Amygdala (tissue), 56 donors: ENCODE measurements around the gene RBMS1.

Experiments
- DNase-seq, 56 donors: peaks; one replicate each; lab custom pipeline; 2025; lab: John Stamatoyannopoulos, UW

Gene RBMS1

DNA sequence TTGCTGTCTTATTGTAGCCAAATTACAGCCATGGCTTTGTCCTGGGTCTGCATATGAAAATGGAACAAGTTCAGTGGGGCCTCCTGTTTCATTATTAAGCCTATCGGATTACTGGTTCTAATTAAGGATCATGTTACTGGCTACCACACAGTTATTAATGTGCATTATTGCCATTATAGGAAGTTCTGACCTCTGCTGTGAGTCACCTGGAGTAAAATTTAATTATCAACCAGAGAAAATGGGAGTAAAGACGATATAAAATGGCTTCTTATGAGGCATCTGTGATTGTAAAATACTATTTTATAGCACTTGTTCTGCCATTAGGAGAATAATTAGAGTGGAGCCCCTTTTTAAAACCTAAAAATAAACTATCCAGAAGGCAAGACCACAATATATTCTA, 150.2 kb downstream of the RBMS1 start:
- no peak for DNase-seq

DNA sequence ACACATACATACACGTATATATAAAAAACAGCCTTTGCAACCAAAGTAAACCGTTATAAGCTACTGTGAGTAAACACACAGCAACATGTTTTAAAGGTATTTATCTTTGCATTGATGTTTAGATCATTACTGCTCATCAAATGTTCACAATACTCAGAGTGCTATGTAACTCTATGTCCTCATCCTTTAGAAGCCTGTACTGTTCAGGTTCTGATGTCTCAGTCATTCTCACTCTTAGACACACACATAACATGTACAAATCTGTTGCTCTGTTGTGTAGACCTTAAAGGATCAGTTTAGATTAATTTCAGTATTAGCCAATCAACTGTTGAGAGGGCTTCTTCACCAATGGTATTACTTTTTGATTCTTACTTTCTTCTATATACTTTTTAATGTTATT, 153.9 kb downstream of the RBMS1 start:
- no peak for DNase-seq

GRCh38 chr2:160338901-160339685, 154.5 kb downstream of the RBMS1 start:
- no peak for DNase-seq

GRCh38 chr2:160337728-160338127, 155.9 kb downstream of the RBMS1 start:
- DNase-seq, result no peak

- DNase-seq, result no peak
These were observed 157.0 kb downstream of the RBMS1 start for GRCh38 chr2:160336635-160337034.

GRCh38 chr2:160336105-160336504, 157.5 kb downstream of the RBMS1 start:
- no peak for DNase-seq

DNA sequence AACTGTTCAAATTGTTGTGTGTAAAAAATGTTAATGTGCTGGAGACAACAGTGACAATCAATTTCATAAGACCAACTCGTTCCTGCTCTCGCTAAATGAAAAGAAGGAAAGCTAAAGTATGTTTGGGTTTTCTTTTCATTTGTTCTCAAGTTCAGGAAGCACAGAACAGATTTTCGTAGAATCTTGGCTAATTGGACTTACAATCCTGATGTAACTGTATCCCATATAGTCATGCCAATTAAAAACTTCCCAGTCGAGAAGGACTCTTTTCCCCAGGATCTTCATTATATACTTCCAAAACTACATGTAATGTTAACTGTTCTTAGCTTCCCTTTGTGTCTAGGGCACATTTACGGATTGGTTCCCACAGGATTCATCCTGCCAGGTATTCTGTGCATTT, 158.2 kb downstream of the RBMS1 start:
- DNase-seq, result no peak

DNA sequence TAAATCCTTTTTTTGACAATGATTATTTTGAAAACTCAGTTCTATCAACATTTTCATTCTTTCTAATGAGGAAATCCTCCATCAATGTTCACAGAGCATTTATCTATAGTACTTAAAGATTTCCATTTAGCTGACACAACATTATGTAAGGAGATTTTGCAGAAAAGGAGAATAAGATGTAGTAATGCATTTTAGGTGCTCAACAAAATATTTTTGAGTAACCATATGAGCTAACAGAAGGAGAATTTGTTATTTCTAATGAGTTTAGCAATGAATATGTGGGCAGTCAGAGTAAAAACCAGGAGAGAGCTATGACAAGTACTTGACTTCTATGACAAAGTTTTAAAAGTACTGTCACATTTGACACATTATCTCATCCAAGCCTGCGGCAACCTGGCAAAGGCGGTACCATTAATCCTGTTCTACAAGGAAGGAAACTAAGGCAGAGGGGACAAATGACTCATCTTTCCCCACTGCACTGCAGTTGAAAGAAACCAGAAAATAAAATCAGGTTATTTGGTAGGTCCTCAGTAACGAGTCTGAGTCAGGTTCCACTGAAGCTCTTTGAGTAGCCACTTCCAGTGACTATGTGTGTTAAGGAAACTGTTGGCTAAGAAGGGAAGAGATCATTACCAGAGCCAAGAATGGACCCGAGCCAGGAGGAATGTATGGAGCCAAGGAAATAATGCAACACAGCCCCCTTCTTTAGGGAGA, 159.4 kb downstream of the RBMS1 start:
- no peak for DNase-seq

DNA sequence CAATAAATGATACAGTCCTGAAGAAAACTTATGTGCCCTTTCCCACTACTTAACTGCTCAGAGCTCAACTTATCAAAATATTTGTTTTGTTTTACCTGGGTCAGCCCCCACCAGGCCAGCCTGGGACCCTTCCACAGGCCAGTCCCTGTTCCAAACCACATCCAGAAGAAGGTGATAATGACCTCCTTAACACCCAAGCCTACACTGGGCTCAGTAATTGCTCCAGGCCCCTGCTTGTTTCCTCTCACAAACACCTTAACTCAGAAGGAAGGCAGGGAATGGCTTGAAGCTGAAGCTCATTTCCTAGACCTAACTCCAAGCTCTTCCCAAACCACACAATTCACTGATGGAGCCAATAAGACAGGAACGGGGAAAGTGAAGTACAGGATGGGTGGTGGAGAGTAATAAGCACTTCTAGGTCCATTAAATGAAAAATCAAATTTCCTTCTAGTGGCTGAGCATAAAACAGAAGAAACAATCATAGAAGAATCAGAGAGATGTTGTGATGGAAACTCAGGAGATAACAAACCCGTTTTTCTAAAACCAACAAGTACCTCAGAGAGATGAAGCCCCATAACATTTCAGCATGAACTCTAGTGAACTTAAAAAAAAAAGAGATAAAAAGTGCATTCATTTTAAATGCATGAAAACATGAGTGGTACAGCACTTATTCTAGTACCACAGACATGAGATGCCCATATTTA, 160.1 kb downstream of the RBMS1 start:
- DNase-seq, result no peak

DNA sequence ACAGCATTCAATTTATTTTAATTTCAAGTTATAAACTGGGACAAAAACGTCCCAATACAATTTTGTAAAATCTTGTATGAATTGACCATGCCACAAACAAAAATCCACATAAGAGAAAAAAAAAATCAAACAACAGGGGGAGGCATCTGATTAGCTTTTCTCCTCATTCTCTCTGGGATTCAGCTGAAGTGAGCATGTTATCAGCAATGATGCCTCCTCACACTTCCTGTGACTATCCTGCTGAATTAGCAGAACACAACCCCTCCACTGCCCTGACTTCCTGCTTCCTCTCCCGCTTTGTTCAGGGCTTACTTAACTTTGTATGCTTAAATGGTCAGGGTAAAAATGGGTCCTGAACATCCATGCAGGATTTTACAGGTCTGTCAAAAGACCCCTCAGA, 161.3 kb downstream of the RBMS1 start:
- DNase-seq, result peak in 3 of 56 donors; percentile 4 to 12 (median 7)

DNA sequence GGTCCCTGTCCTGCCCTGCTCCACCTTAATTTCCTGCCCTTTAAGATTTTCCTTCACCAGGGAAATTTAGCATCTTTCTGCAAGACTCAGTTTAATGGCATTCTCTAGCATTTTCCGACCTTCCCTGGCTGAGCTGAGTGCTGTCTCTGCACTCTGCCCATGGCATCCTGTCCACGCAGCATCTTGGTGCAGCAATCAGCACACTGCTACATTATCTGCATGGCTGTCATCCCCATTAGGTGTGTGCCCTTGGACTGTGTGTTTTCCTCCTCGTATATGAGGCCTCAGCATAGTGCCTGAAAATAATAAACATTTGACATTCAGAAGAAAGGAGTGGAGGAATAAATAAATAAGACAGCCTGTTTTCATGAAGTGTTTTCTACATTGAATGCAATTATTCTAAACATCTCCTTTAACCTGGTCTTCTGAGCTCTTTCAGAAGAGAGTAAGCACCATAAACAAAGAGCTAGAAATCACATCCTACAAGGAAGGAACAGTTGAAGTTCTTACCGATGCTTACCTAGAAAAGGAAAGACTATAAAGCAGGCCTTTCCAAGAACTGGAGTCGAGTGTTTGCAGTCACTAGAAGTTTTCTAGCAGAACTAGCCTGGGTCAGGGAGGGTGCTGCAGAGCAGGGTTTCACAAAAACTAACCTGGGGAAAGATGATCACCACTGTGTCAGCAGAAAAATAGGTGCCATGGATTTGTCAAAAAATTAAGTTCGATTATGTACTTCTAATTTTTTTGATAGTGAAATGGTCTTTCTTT, 162.2 kb downstream of the RBMS1 start:
- no peak for DNase-seq

DNA sequence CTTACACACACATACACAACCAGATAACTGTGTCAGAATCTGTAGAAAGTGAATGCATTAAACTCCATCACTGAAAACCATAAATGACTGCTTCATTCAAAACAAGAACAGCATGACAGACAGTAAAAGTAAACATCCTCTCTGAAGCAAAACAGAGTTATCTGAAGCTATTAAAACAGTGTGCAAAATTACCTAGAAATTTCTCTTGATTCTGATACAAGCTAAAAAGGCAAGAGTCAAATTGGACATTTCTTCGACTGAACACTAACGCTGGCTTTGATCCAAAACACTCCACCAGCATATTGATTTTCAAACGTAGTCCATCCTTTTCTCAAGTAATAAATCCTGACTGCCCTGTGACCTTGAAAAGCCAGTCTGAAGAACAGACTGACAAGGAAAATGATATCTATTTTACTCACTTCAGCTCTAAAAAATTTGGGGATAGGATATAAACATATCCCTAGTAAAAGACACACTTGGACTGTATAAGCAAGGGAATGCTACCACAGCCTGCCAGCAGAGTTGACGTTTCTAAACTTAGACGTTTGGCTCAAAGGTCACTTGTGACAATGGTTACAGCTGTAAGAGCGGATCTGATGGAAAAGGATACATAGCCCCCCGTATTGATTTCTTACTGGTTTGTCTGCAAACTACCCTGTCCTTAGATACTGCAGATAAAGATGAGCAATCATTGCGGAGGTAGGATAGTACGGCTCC, 164.6 kb downstream of the RBMS1 start:
- DNase-seq, result no peak

DNA sequence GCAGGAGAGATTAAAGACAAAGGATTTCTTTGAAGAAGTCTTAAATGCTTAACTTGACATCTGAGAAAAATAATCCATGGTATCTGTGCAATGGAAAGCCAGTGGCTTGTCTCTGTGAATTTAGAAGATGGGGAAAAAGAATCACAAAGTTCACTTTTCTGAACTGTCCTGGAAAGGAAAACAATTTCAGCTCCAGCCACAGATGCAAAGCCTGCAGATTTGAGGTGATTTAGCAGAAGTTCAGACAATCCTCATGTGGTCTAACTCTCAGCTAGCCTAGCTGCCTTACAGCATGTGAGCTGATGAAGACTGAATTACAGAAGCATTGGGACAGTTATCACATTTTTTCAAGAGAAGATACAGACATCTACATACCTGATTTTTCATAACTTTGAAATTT, 166.8 kb downstream of the RBMS1 start:
- DNase-seq, result no peak

- no peak for DNase-seq
These were observed 168.2 kb downstream of the RBMS1 start for GRCh38 chr2:160325418-160325817.

DNA sequence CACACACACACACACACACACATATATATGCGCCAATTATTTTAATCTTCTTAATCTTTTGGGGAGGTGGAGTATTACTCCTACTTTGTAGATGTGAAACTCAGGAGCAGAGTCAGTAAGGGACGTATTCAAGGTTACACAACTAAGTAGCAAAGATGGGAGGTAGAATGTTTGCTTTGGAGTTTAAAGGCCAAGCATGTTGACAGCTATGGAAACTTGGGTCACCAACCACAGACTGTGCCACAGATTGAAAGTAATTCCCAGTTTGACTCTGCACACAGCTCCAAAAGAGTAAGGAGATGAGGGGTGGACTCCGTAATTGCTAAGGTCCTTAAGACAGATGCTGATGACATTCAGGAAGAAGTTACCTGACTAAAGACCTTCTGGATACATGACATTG, 168.7 kb downstream of the RBMS1 start:
- no peak for DNase-seq

DNA sequence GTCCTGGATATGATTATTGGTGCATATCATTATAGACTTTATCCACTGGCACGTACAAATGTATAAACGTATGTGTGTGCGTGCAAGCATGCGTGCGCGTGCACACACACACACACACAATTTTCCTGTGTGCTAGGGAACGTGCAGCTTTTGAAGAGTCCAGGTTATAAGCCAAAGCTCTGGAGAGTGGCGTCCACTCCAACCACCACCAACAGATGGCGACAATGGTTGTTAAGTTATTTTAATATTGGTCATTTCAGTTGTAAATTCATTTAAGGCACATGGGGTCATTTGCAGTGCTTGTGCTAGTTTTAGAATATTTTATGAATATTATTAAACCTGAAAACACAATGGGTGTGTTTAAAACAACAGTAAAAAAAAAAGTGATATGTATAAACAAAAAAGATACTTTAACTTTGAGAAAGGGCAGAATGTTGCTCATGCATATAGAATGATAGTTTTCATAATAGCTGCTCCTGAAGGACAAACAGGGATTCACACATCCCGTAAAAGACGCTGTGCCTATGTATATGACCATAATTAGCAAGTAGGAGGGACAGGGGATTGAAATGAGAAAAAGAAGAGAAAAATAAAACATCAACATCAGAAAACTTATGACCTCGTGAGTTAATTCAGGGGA, 169.3 kb downstream of the RBMS1 start:
- peak in 4 of 56 donors; percentile 5 to 26 (median 14) for DNase-seq

DNA sequence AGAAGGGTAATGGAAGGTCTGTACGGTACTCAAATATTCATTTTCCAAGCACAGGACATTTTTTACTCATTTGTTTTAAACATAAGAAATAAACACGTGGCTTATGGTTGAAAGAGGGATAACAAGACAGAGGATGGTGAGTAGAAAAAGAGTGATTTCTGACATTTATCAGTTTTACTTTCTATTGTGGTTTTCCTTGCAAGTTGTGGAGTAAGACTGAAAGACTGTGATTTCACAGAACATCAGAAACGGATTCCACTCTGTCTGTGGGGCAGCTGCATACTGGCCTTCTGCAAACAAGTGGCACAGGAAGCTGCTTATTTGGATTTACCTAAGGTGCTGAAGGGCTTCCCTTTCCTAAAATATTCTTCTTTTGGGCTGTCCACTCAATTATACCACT, 171.3 kb downstream of the RBMS1 start:
- no peak for DNase-seq

GRCh38 chr2:160321006-160321405, 172.6 kb downstream of the RBMS1 start:
- no peak for DNase-seq

GRCh38 chr2:160319700-160320099, 173.9 kb downstream of the RBMS1 start:
- no peak for DNase-seq

GRCh38 chr2:160318218-160318617, 175.4 kb downstream of the RBMS1 start:
- DNase-seq, result no peak
